ENCODE results near the gene KCNA3.

GRCh38 chr1:110697606-110698005 is 22.9 kb upstream of the KCNA3 start:
- TF ChIP-seq POLR2A (IDR thresholded peaks at IDR 0.05; ENCODE audit: low read length) = no peak
- no peak for TF ChIP-seq GATA1 (IDR thresholded peaks at IDR 0.05; ENCODE audit: low read depth, low read length)
